Inferior parietal cortex (tissue), 1 donor: ENCODE measurements around the gene ACSL1.

Source experiments
- DNase-seq: peaks from one replicate; pipeline ENCODE4 v3.0.0-alpha.2; 2016; ENCODE audit errors: extremely low spot score

Gene ACSL1

DNA sequence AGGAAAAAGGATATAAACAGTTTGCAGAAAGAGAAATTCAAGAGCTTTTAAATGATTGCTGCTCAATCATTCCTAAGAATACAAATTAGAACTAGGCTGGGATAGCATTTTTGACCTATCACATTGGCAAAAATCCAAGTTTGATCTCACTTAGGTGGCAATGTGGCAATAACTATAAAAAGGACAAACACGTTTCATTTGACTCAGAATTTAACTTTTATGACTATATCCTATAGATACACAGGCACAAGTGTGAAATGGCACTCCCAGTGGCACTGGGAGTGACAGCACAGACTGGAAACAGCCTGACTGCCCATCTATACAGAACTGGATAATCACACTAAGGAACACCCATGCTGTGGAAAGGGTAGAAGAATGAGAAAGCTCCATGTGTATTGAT, 103.0 kb downstream of the ACSL1 start:
- DNase-seq, result no peak

DNA sequence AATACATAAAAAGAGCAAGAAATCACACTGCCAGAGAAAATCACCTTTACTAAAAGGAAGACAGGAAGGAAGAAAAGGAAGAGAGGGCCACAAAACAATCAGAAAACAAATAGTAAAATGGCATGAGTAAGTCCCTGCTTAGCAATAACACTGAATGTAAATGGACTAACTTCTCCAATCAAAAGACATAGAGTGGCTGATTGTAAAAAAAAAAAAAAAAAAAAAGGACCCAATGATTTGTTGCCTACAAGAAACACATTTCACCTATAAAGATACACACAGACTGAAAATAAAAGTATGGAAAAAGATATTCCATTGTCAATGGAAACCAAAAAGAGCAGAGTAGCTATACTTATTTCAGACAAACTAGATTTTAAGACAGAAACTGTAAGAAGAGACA, 104.5 kb downstream of the ACSL1 start:
- DNase-seq, result no peak

DNA sequence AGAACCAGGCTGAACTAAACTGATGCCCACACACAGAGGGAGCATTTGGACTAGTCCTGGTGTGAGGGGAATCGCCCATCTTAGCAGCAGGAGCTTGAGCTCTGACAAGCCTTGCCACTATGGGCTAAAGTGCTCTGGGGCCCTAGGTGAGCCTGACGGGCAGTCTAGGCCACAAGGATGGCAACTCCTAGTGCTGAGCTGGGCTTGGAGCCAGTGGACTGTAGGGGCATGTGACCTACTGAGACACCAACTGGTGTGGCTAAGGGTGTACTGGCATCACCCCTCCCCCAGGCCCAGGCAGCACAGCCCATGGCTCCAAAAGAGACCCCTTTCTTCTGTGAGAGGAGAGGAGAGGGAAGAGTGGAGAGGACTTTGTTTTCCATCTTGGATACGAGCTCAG, 106.4 kb downstream of the ACSL1 start:
- no peak for DNase-seq

DNA sequence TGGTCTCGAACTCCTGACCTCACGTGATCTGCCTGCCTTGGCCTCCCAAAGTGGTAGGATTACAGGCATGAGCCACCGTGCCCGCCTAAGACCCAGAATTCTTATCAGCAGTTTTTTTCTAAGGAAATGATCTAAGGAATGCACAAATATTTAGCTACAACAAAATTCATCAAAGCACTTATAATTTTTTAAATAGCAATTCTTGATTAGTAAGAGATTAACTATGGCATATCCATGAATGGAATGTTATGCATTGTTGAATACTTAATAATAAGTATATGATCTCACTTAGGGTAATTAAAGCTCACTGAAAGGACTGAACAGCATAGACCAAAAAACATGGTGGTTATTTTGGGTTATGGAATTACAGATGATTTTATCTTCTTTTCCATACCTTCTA, 110.2 kb downstream of the ACSL1 start:
- no peak for DNase-seq

DNA sequence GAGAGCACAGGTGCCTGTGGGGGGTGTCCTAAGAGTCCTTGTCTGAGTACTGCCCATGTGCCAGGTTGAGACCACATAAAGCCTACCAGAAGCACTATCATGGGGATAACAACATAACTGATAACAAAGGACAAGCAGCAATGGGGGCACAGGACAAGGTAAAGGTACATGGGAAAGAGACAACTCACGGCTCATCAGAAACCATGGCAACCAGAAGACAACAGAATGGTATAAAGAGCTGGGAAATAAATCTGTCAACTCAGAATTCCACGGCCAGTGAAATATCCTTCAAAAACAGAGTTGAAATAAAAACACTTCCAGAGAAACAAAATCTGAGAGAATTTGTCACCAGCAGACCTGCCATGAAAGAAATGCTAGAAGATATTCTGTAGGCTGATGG, 111.9 kb downstream of the ACSL1 start:
- no peak for DNase-seq

DNA sequence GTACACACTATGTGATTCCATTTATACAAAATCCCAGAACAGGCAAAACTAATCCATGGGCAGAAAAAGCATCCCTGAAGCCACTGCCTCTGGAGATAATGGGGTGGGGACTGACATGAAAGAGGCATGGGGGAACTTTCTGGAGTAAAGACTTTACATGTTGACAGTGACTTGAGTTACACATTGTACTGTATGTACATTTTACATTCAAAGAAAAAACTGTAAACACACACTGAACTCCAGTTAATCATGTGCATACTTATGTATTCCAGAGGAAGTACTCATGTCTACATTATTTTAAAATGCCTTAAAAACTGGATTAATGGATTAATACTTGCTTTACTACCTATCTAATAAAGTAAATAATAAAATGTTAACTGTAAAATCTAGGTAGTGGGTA, 113.4 kb downstream of the ACSL1 start:
- DNase-seq, result no peak

DNA sequence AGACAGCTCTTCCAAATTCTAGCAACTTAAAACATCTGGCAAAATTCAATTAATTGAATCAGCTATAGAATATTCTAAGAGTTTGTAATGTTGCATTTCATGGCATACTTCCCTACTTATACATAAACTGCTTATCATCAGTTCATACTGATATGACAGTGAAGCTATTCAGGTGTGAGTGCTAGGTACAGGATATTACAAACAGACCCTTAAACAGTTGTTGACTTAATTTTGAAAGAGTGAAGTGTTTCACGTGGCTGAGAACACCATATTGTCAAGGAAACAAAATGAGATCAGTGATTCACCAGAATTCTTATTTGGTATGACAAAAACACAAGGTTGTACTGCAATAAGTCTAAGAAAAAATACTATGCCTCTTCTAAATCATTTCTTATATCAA, 119.3 kb downstream of the ACSL1 start:
- no peak for DNase-seq

DNA sequence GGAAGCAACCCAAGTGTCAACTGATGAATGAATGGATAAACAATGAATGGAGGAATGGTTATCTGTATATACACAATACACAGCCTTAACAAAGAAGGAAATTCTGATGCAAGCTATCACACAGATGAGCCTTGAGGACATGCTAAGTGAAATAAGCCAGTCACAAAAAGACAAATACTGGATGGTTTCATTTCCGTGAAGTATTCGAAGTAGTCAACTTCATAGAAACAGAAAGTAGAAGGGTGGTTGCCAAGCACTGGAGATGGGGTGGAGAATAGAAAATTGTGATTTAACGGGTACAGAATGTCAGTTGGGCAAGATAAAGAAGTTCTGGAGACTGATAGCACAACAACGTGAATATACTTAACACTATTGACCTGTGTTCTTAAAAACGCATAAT, 120.1 kb downstream of the ACSL1 start:
- DNase-seq, result no peak
